ENCODE data around the gene ATP8B3.
A peak's percentile ranks its signal among the peaks of the same experiment; 100 is the strongest.

The ATP8B3 gene

DNA sequence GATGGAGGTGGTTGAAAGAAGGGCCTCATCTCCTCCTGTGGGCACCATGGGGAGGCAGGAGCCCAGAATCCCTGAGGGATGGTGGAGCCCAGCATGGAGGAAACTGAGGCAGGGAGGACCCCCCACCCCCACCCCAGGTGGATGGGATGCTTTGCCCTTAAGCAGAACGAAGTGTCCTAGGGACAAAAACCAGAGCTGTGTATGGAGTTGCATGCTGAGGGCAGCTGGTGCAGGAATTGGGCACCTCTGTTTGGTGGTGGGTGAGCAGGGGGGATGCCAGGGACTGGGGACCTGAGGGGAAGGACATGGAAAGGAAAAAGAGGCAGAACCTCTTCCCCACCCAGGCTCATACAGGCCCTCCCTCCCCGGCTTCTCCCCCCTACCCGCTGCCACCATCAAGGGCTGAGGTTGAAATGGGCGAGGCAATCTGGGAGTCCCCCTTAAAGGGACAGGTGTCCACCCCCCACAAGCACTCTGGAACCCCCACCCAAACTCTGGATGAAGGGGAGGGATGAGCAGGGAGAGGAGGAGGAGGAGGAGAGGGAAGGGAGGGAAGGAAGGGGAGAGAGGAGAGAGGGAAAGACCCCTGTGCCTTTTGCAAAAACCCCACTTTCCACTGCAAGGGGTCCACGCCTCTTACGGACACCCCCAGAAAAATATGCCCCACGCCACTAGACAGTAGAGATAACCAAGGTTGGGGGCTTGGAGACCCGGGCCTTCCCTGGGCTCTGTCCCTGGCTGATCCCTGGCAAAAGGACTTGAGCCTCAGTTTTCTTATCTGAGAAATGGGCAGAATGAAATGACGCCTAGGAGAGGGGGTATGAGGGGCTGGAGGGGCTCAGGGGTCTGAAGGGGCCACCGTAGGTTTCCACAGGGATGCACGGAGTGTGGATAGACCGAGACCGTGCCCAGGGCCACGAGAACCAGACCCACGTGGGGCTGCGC lies 52.8 kb downstream of the ATP8B3 start:
- TF ChIP-seq, protein P1, sequence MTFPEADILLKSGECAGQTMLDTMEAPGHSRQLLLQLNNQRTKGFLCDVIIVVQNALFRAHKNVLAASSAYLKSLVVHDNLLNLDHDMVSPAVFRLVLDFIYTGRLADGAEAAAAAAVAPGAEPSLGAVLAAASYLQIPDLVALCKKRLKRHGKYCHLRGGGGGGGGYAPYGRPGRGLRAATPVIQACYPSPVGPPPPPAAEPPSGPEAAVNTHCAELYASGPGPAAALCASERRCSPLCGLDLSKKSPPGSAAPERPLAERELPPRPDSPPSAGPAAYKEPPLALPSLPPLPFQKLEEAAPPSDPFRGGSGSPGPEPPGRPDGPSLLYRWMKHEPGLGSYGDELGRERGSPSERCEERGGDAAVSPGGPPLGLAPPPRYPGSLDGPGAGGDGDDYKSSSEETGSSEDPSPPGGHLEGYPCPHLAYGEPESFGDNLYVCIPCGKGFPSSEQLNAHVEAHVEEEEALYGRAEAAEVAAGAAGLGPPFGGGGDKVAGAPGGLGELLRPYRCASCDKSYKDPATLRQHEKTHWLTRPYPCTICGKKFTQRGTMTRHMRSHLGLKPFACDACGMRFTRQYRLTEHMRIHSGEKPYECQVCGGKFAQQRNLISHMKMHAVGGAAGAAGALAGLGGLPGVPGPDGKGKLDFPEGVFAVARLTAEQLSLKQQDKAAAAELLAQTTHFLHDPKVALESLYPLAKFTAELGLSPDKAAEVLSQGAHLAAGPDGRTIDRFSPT (tag by site-specific recombination; IDR thresholded peaks at IDR 0.05), result peak; percentile 39; the same call in 1 of the 2 replicates
- 0 out of 2 replicates have a peak, but pooled peaks have one; percentile 15 for TF ChIP-seq GLIS1 (tag by site-specific recombination; IDR thresholded peaks at IDR 0.05)
- TF ChIP-seq ZNF426 (tag by site-specific recombination; IDR thresholded peaks at IDR 0.05), result no peak
- TF ChIP-seq ZNF366 (tag by site-specific recombination; conservative IDR thresholded peaks at IDR 0.05), result 0 out of 2 replicates have a peak, but pooled peaks have one; percentile 21
- 0 out of 2 replicates have a peak, but pooled peaks have one; percentile 17 for TF ChIP-seq PATZ1 (tag by site-specific recombination; IDR thresholded peaks at IDR 0.05)
- peak; percentile 20; the same call in 1 of the 2 replicates for TF ChIP-seq ZNF398 (tag by site-specific recombination; IDR thresholded peaks at IDR 0.05)
- H3K4me1 ChIP-seq (ENCODE audit: control insufficient read depth, insufficient read depth, low read length), result no peaks in the 10 kb centered on the region; the same call in 1 of the 2 replicates
- H3K27ac ChIP-seq (ENCODE audit: extremely low read depth, low read depth, low read length), result no peak overlapping the region
- H3K9me3 ChIP-seq (ENCODE audit: control insufficient read depth, insufficient read depth, low read depth, low read length), result no peaks in the 10 kb centered on the region
- ChIA-PET POLR2A (no interaction called here), CTCF (interaction anchor here (0.6 to 1.1 kb wide), 2 partner anchors 8 to 79 kb away, joined by 3 to 5 read pairs; no protein-coding TSS in a partner anchor)
- H3K36me3 ChIP-seq (ENCODE audit: control insufficient read depth in 2 of 2, insufficient read depth in 1 of 2, low read length in 2 of 2), result no peaks in the 10 kb centered on the region
- H3K4me3 ChIP-seq (ENCODE audit: low read depth, low read length), result no peak overlapping the region

GRCh38 chr19:1758231-1758577 lies 53.9 kb downstream of the ATP8B3 start:
- CTCF ChIA-PET, result interaction anchor here (1.1 kb wide), 1 partner anchor 9 kb away, joined by 5 read pairs; no protein-coding TSS in a partner anchor
- POLR2A ChIA-PET, result no interaction called here
- no peak overlapping the region for H3K4me3 ChIP-seq (ENCODE audit: low read depth, low read length)
- H3K9me3 ChIP-seq (ENCODE audit: control insufficient read depth, insufficient read depth, low read depth, low read length), result no peaks in the 10 kb centered on the region
- no peaks in the 10 kb centered on the region for H3K36me3 ChIP-seq (ENCODE audit: control insufficient read depth in 2 of 2, insufficient read depth in 1 of 2, low read length in 2 of 2)
- no peaks in the 10 kb centered on the region; the same call in 1 of the 2 replicates for H3K4me1 ChIP-seq (ENCODE audit: control insufficient read depth, insufficient read depth, low read length)
- no peak overlapping the region for H3K27ac ChIP-seq (ENCODE audit: extremely low read depth, low read depth, low read length)
- TF ChIP-seq, protein P2, sequence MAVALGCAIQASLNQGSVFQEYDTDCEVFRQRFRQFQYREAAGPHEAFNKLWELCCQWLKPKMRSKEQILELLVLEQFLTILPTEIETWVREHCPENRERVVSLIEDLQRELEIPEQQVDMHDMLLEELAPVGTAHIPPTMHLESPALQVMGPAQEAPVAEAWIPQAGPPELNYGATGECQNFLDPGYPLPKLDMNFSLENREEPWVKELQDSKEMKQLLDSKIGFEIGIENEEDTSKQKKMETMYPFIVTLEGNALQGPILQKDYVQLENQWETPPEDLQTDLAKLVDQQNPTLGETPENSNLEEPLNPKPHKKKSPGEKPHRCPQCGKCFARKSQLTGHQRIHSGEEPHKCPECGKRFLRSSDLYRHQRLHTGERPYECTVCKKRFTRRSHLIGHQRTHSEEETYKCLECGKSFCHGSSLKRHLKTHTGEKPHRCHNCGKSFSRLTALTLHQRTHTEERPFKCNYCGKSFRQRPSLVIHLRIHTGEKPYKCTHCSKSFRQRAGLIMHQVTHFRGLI (tag by site-specific recombination; IDR thresholded peaks at IDR 0.05), result no peak
- TF ChIP-seq ZFP37 (tag by site-specific recombination; IDR thresholded peaks at IDR 0.05) (no peak), ZBTB7A (tag by site-specific recombination; IDR thresholded peaks at IDR 0.05; ENCODE audit: low read depth) (no peak), ZNF366 (tag by site-specific recombination; conservative IDR thresholded peaks at IDR 0.05) (0 out of 2 replicates have a peak, but pooled peaks have one; percentile 42), ZNF514 (tag by site-specific recombination; IDR thresholded peaks at IDR 0.05) (no peak), ZNF175 (tag by site-specific recombination; IDR thresholded peaks at IDR 0.05) (no peak), ZNF214 (tag by site-specific recombination; IDR thresholded peaks at IDR 0.05; ENCODE audit: borderline replicate concordance) (no peak), ZNF530 (tag by site-specific recombination; IDR thresholded peaks at IDR 0.05; ENCODE audit: low read depth) (no peak), PATZ1 (tag by site-specific recombination; IDR thresholded peaks at IDR 0.05) (peak; percentile 12; the same call in 1 of the 2 replicates), BCL11A (tag by site-specific recombination; IDR thresholded peaks at IDR 0.05; ENCODE audit: low read depth) (no peak), ZFP3 (tag by site-specific recombination; IDR thresholded peaks at IDR 0.05; ENCODE audit: low read depth) (no peak), SP2 (tag by site-specific recombination; IDR thresholded peaks at IDR 0.05) (no peak), ZNF335 (tag by site-specific recombination; conservative IDR thresholded peaks at IDR 0.05) (0 out of 2 replicates have a peak, but pooled peaks have one; percentile 5), ZNF555 (tag by site-specific recombination; conservative IDR thresholded peaks at IDR 0.05) (no peak), ZNF48 (tag by site-specific recombination; IDR thresholded peaks at IDR 0.05) (no peak), ZNF239 (tag by site-specific recombination; IDR thresholded peaks at IDR 0.05) (no peak), ZNF23 (tag by site-specific recombination; IDR thresholded peaks at IDR 0.05; ENCODE audit: borderline replicate concordance) (no peak), ZNF426 (tag by site-specific recombination; IDR thresholded peaks at IDR 0.05) (no peak), ZIC2 (tag by site-specific recombination; IDR thresholded peaks at IDR 0.05) (0 out of 2 replicates have a peak, but pooled peaks have one; percentile 5)

Data from HEK293 (cell line).